Activated CD4-positive, alpha-beta T cell treated with anti-CD3 and anti-CD28 coated beads for 48 hours (primary cell): ENCODE results near the gene ARV1.

Experiments used
- DNase-seq: peaks from one replicate; pipeline ENCODE4 v3.0.0-alpha.2; 2020

Gene ARV1

GRCh38 chr1:230978491-230979388 is at the start of gene ARV1, which contains the start of gene TTC13:
Gene ARV1 (plus strand): TSS chr1:230979094. CDS start chr1:230979106, 12 bp downstream.
Gene TTC13 (minus strand): TSS chr1:230978861. CDS start chr1:230978830, 31 bp downstream.
- DNase-seq: peak; percentile 98

GRCh38 chr1:230930986-230931385 is 47.9 kb upstream of the ARV1 start:
- DNase-seq: no peak

- DNase-seq: no peak
These were observed 43.0 kb upstream of the ARV1 start for GRCh38 chr1:230935852-230936251.

GRCh38 chr1:230936475-230936874 is 42.4 kb upstream of the ARV1 start:
- DNase-seq: no peak

- no peak for DNase-seq
These were observed 41.5 kb upstream of the ARV1 start for GRCh38 chr1:230937371-230937770.

- no peak for DNase-seq
These were observed 39.9 kb upstream of the ARV1 start for GRCh38 chr1:230938924-230939368.

- DNase-seq: no peak
These were observed 38.9 kb upstream of the ARV1 start for GRCh38 chr1:230939806-230940489.

- no peak for DNase-seq
These were observed 38.0 kb upstream of the ARV1 start for GRCh38 chr1:230940848-230941247.

- DNase-seq: no peak
These were observed 35.8 kb upstream of the ARV1 start for GRCh38 chr1:230943048-230943593.

GRCh38 chr1:230948301-230948700 is 30.6 kb upstream of the ARV1 start:
- no peak for DNase-seq

GRCh38 chr1:230948903-230949302 is 30.0 kb upstream of the ARV1 start:
- DNase-seq: no peak

GRCh38 chr1:230950404-230950803 is 28.5 kb upstream of the ARV1 start:
- DNase-seq: no peak

GRCh38 chr1:230957580-230957989 is 21.3 kb upstream of the ARV1 start:
- DNase-seq: no peak

GRCh38 chr1:230958370-230958769 is 20.5 kb upstream of the ARV1 start:
- no peak for DNase-seq

- DNase-seq: no peak
These were observed 14.0 kb upstream of the ARV1 start for GRCh38 chr1:230964896-230965295.

GRCh38 chr1:230965535-230965934 is 13.4 kb upstream of the ARV1 start:
- no peak for DNase-seq

- DNase-seq: no peak
These were observed 12.5 kb upstream of the ARV1 start for GRCh38 chr1:230966358-230966873.

- DNase-seq: no peak
These were observed 8.5 kb upstream of the ARV1 start for GRCh38 chr1:230970432-230970831.

GRCh38 chr1:230971771-230972170 is 7.1 kb upstream of the ARV1 start:
- no peak for DNase-seq

- DNase-seq: peak; percentile 67
These were observed 6.0 kb upstream of the ARV1 start for GRCh38 chr1:230972855-230973271.

- DNase-seq: no peak
These were observed 3.3 kb upstream of the ARV1 start for GRCh38 chr1:230975636-230976035.

GRCh38 chr1:230976360-230976759 is 2.5 kb upstream of the ARV1 start:
- no peak for DNase-seq
